CD4-positive, alpha-beta T cell treated with Interferon alpha-2 for 1 hour (primary cell): ENCODE measurements around the gene DKK3.
"Not testable (repeated sequence)": the region's sequence is repeated elsewhere in the genome, so short reads cannot be mapped to it uniquely, and the experiment has no call there.

Source experiments
- DNase-seq, 2 donors: peaks; one replicate each; pipeline ENCODE4 v3.0.0-alpha.2; 2020 to 2022

DKK3 gene

GRCh38 chr11:12007769-12008737 is at the start of gene DKK3:
TSS of gene DKK3 (minus strand) at chr11:12008626. CDS start at chr11:12008582, 44 bp downstream.
- peak in 1 of 2 donors; percentile 23 for DNase-seq

- DNase-seq: no peak
Measured at GRCh38 chr11:12057299-12057980, 49.0 kb upstream of the DKK3 start.

- no peak for DNase-seq
Measured at GRCh38 chr11:12056119-12056518, 47.7 kb upstream of the DKK3 start.

- no peak for DNase-seq
Measured at GRCh38 chr11:12053606-12054361, 45.4 kb upstream of the DKK3 start.

- DNase-seq: peak in 1 of 2 donors; percentile 14
Measured at GRCh38 chr11:12052676-12053605, 44.5 kb upstream of the DKK3 start.

- no peak for DNase-seq
Measured at GRCh38 chr11:12051287-12051662, 42.8 kb upstream of the DKK3 start.

GRCh38 chr11:12050470-12051286 is 42.3 kb upstream of the DKK3 start:
- DNase-seq: no peak

GRCh38 chr11:12048936-12049790 is 40.7 kb upstream of the DKK3 start:
- no peak for DNase-seq

- DNase-seq: no peak
Measured at GRCh38 chr11:12046636-12047236, 38.3 kb upstream of the DKK3 start.

GRCh38 chr11:12045914-12046635 is 37.6 kb upstream of the DKK3 start:
- DNase-seq: peak in 1 of 2 donors; percentile 20

GRCh38 chr11:12044799-12045198 is 36.4 kb upstream of the DKK3 start:
- DNase-seq: no peak

- DNase-seq: peak; percentile 50 to 69
Measured at GRCh38 chr11:12043959-12044791, 35.7 kb upstream of the DKK3 start.

- no peak for DNase-seq
Measured at GRCh38 chr11:12043221-12043620, 34.8 kb upstream of the DKK3 start.

- no peak for DNase-seq
Measured at GRCh38 chr11:12042215-12042676, 33.8 kb upstream of the DKK3 start.

- DNase-seq: not testable (repeated sequence)
Measured at GRCh38 chr11:12040719-12041118, 32.3 kb upstream of the DKK3 start.

- DNase-seq: no peak
Measured at GRCh38 chr11:12032968-12033367, 24.5 kb upstream of the DKK3 start.

GRCh38 chr11:12031856-12032544 is 23.6 kb upstream of the DKK3 start:
- DNase-seq: no peak
